Iris pigment epithelial cell (primary cell): ENCODE results near the gene KIAA0586.

Experiments
- DNase-seq: peaks from one replicate; pipeline ENCODE4 v3.0.0-alpha.2; 2011; ENCODE audit warnings: low read depth

Gene KIAA0586

DNA sequence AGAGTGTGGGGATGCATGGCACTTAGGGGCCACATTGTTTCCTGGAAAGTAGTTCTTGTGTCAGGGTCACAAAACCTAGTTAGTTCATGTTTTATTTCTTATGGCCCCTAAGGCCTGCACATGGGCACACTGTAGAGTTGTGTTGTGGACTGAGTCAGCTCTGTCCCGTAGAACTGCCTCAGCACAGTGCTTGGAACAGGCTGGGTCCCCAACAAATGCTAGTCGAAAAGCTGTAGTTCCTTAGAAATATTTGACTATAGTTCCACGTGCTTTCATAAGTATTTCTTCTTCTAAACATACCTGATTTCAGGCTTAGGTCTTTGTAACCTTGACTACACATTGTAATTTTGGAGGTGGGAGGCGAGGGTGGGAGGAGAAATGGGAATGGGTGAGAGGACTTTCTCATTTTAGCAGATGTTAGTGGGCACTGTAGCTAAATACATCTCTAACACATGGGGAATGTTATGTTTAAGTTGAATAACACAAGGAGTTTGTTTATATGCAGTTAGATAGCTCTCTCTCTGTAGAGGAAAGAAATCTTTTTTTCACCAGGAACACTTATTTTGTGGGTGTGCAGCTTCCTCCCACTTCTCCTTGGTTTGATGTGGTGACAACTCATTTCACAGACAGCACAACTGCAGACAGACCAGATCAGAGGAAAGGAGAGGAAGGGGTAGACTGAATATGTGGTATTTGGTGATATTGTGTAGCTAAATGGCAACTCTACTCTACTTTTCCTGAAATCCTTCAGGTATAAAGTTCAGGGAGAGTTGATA, 170.7 kb downstream of the KIAA0586 start:
- no peak for DNase-seq

DNA sequence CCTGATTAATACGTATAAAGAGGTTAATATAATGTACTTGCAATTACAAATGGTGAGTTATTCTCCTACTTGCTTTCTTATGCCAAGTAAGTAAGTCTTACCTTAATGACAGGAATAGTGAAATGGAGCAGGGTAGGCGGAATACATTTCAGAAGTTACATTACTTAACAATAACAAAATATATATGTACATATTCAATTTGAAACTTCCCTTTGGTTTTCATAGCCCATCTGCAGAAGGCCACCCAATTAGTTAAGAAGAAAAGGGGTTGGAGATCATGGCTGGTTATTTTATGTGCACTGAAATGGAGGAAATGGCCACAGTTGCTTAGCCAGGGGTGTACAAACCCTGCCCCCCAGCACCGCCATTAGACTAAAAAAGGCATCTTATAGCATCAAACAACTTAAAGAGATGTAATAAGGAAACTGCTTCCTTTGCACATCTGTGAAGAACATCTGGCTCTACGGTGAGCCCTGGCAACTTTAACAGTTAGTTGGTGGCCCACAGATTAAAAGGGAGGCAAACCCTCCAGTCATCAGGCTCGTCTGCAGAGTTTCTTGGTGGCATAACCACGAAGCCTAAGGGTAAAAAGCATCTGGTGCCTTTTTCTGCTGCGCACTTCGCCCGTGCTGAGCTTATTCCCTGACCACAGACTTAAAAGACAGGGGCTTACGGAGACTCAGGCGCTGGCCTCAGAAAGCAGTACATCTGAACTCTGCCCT, 171.4 kb downstream of the KIAA0586 start:
- no peak for DNase-seq

DNA sequence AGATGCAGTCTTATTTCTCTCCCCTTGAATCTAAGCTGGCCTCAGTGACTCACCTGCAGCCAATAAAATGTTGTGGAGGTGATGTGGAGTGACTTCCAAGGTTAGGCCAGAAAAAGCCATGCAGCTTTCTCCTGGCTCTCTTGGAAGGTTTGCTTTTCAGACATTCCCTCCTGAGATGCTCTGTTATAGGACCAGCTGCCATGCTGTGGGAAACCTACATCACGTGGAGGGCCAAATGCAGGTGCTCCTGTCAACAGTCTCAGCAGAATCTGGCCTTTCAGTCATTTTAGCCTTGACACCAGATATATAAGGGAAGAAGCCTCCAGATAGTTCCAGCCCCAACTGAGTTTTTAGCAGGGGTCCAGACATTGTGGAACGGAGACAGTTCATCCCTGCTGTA, 172.2 kb downstream of the KIAA0586 start:
- no peak for DNase-seq
